ENCODE data around the gene ASPRV1. TPM values are rescaled to one million over a fixed set of nuclear protein-coding genes. Genes with fewer than 3 reads are reported as not detected.
"Not testable (repeated sequence)": the region's sequence is repeated elsewhere in the genome, so short reads cannot be mapped to it uniquely, and the experiment has no call there.

ASPRV1 gene
- total RNA-seq, 1 experiment from 2014 or later = 1.3 TPM

DNA sequence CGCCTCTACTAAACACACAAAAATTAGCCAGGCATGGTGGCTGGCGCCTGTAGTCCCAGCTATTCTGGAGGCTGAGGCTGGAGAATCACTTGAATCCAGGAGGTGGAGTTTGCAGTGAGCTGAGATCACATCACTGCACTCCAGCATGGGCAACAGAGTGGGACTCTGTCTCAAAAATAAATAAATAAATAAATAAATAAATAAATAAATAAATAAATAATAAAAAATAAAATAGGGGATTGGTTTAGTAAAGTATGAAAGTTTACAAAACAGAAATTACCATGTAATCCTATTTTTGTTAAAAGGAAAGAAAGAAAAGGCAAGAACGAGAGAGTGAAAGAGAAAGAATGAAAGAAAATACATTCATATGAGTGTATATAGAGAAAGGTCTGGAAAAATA lies 10.8 kb downstream of the ASPRV1 start:
- H3K36me3 Mint-ChIP-seq; CTCF ChIA-PET; DNase-seq (ENCODE audit: low spot score); H3K27ac Mint-ChIP-seq; H3K4me1 Mint-ChIP-seq; ATAC-seq; H3K4me3 Mint-ChIP-seq; H3K27me3 Mint-ChIP-seq (ENCODE audit: low read depth); POLR2A ChIA-PET; H3K9me3 Mint-ChIP-seq: not testable (repeated sequence)
- TF ChIP-seq HMGA2 (CRISPR knock-in tag; IDR thresholded peaks at IDR 0.05) = peak; percentile 46; the same call in 1 of the 2 replicates

DNA sequence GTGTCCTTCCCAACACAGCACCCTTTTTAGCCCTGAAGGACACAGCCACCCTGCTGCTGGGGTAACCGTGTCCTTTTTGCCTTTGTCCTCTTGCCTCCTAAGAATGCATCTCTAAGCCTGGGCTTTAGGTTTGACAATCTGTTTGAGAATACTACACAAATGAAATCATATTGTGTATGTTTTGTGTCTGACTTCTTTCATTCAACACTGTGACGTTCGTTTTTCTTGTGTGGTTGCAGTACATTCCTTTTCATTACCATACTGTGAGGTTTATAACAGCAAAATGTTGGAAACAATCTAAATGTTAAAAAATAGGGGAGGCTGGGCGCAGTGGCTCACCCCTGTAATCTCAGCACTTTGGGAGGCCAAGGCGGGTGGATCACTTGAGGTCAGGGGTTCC lies 11.2 kb downstream of the ASPRV1 start:
- Mint-ChIP-seq H3K4me1 (no peaks in the 10 kb centered on the region; the same call in 1 of the 2 replicates), H3K36me3 (no peaks in the 10 kb centered on the region), H3K27ac (peak overlapping the region; percentile 58; the same call in 1 of the 2 replicates), H3K27me3 (ENCODE audit: low read depth) (no peaks in the 10 kb centered on the region), H3K9me3 (no peaks in the 10 kb centered on the region), H3K4me3 (no peak overlapping the region)
- ChIA-PET CTCF (no interaction called here), POLR2A (no interaction called here)
- no peak for TF ChIP-seq IRF2 (CRISPR knock-in tag; IDR thresholded peaks at IDR 0.05; ENCODE audit: borderline replicate concordance, low read depth)
- no peak for TF ChIP-seq JUN (CRISPR knock-in tag; IDR thresholded peaks at IDR 0.05)
- TF ChIP-seq, protein P1, sequence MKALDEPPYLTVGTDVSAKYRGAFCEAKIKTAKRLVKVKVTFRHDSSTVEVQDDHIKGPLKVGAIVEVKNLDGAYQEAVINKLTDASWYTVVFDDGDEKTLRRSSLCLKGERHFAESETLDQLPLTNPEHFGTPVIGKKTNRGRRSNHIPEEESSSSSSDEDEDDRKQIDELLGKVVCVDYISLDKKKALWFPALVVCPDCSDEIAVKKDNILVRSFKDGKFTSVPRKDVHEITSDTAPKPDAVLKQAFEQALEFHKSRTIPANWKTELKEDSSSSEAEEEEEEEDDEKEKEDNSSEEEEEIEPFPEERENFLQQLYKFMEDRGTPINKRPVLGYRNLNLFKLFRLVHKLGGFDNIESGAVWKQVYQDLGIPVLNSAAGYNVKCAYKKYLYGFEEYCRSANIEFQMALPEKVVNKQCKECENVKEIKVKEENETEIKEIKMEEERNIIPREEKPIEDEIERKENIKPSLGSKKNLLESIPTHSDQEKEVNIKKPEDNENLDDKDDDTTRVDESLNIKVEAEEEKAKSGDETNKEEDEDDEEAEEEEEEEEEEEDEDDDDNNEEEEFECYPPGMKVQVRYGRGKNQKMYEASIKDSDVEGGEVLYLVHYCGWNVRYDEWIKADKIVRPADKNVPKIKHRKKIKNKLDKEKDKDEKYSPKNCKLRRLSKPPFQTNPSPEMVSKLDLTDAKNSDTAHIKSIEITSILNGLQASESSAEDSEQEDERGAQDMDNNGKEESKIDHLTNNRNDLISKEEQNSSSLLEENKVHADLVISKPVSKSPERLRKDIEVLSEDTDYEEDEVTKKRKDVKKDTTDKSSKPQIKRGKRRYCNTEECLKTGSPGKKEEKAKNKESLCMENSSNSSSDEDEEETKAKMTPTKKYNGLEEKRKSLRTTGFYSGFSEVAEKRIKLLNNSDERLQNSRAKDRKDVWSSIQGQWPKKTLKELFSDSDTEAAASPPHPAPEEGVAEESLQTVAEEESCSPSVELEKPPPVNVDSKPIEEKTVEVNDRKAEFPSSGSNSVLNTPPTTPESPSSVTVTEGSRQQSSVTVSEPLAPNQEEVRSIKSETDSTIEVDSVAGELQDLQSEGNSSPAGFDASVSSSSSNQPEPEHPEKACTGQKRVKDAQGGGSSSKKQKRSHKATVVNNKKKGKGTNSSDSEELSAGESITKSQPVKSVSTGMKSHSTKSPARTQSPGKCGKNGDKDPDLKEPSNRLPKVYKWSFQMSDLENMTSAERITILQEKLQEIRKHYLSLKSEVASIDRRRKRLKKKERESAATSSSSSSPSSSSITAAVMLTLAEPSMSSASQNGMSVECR (CRISPR knock-in tag; IDR thresholded peaks at IDR 0.05; ENCODE audit: borderline replicate concordance) = no peak
- TF ChIP-seq, protein P2, sequence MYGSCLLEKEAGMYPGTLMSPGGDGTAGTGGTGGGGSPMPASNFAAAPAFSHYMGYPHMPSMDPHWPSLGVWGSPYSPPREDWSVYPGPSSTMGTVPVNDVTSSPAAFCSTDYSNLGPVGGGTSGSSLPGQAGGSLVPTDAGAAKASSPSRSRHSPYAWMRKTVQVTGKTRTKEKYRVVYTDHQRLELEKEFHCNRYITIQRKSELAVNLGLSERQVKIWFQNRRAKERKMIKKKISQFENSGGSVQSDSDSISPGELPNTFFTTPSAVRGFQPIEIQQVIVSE (CRISPR knock-in tag; IDR thresholded peaks at IDR 0.05; ENCODE audit: borderline replicate concordance) = no peak
- TF ChIP-seq SMAD4 (CRISPR knock-in tag; IDR thresholded peaks at IDR 0.05) = no peak
- TF ChIP-seq, protein P3, sequence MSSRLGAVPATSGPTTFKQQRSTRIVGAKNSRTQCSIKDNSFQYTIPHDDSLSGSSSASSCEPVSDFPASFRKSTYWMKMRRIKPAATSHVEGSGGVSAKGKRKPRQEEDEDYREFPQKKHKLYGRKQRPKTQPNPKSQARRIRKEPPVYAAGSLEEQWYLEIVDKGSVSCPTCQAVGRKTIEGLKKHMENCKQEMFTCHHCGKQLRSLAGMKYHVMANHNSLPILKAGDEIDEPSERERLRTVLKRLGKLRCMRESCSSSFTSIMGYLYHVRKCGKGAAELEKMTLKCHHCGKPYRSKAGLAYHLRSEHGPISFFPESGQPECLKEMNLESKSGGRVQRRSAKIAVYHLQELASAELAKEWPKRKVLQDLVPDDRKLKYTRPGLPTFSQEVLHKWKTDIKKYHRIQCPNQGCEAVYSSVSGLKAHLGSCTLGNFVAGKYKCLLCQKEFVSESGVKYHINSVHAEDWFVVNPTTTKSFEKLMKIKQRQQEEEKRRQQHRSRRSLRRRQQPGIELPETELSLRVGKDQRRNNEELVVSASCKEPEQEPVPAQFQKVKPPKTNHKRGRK (CRISPR knock-in tag; IDR thresholded peaks at IDR 0.05; ENCODE audit: borderline replicate concordance) = no peak
- no peak for TF ChIP-seq RORB (CRISPR knock-in tag; IDR thresholded peaks at IDR 0.05)
- TF ChIP-seq ELF4 (CRISPR knock-in tag; IDR thresholded peaks at IDR 0.05; ENCODE audit: low read depth) = no peak
- TF ChIP-seq, protein P4, sequence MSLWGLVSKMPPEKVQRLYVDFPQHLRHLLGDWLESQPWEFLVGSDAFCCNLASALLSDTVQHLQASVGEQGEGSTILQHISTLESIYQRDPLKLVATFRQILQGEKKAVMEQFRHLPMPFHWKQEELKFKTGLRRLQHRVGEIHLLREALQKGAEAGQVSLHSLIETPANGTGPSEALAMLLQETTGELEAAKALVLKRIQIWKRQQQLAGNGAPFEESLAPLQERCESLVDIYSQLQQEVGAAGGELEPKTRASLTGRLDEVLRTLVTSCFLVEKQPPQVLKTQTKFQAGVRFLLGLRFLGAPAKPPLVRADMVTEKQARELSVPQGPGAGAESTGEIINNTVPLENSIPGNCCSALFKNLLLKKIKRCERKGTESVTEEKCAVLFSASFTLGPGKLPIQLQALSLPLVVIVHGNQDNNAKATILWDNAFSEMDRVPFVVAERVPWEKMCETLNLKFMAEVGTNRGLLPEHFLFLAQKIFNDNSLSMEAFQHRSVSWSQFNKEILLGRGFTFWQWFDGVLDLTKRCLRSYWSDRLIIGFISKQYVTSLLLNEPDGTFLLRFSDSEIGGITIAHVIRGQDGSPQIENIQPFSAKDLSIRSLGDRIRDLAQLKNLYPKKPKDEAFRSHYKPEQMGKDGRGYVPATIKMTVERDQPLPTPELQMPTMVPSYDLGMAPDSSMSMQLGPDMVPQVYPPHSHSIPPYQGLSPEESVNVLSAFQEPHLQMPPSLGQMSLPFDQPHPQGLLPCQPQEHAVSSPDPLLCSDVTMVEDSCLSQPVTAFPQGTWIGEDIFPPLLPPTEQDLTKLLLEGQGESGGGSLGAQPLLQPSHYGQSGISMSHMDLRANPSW (CRISPR knock-in tag; conservative IDR thresholded peaks at IDR 0.05; ENCODE audit: low read depth) = no peak
- TF ChIP-seq, protein P5, sequence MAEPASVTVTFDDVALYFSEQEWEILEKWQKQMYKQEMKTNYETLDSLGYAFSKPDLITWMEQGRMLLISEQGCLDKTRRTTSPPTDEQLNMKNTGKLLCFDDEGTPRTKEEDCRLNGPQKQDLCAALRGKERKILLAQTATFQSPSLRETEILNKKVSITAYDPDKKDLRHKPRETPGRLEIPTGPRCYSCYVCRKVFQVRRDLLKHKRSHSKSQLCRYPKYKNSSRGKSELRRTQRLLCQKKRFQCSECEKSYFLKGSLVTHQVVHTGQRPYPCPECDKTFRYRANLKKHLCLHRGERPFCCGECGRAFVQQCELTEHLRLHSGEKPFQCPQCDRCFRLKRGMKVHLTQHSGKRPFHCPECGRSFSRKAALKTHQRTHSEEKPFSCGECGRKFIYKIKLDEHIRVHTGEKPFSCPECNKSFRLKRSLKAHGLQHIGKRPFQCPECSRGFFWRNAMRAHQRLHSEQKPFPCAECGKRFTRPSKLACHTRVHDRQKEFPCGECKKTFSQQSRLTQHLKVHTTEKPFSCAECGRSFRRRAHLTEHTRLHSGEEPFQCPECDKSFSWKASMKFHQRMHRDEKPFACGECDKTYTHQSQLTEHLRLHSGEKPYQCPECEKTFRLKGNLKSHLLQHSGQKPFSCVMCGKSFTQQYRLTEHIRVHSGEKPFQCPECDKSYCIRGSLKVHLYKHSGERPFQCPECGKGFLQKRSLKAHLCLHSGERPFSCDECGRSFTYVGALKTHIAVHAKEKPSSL (CRISPR knock-in tag; conservative IDR thresholded peaks at IDR 0.05) = no peak
- no peak for TF ChIP-seq GRHL2 (CRISPR knock-in tag; IDR thresholded peaks at IDR 0.05; ENCODE audit: insufficient replicate concordance, severe bottlenecking)
- no peak for TF ChIP-seq MYBL2 (CRISPR knock-in tag; IDR thresholded peaks at IDR 0.05)
- TF ChIP-seq SP1 (CRISPR knock-in tag; conservative IDR thresholded peaks at IDR 0.05) = no peak
- no peak for DNase-seq (ENCODE audit: low spot score)
- no peak for ATAC-seq
